ENCODE measurements around the gene ABCC3. TPM values are rescaled to one million over a fixed set of nuclear protein-coding genes. Genes with fewer than 3 reads are reported as not detected.

The ABCC3 gene
- total and polyA plus RNA-seq, 9 of the 15 experiments (the other 6 are each of a cell fraction or from before 2014, with no cell fraction given) = 0.03 to 1.6 (median 0.42) TPM; not detected in 5

- no peak for TF ChIP-seq PHB (CRISPR knock-in tag; IDR thresholded peaks at IDR 0.05)
- TF ChIP-seq HMGN3 (IDR thresholded peaks at IDR 0.05; ENCODE audit: borderline replicate concordance, extremely low read depth, insufficient read length, low read depth, low read length) = peak; percentile 24
- TF ChIP-seq ZNF174 (CRISPR knock-in tag; IDR thresholded peaks at IDR 0.05) = no peak
- no peak for TF ChIP-seq MCM5 (IDR thresholded peaks at IDR 0.05; ENCODE audit: low read depth)
- no peak for TF ChIP-seq SIN3B (IDR thresholded peaks at IDR 0.05; ENCODE audit: low read depth)
- TF ChIP-seq CREB3 (tag; conservative IDR thresholded peaks at IDR 0.05; ENCODE audit: low read depth) = no peak
- no peak for TF ChIP-seq CAMTA2 (CRISPR knock-in tag; conservative IDR thresholded peaks at IDR 0.05)
- TF ChIP-seq STAT6 (CRISPR knock-in tag; IDR thresholded peaks at IDR 0.05) = no peak
- TF ChIP-seq HSF4 (CRISPR knock-in tag; IDR thresholded peaks at IDR 0.05; ENCODE audit: borderline replicate concordance) = no peak
- TF ChIP-seq HNRNPLL (IDR thresholded peaks at IDR 0.05; ENCODE audit: low read depth, low read length, poor library complexity, severe bottlenecking) = no peak
- TF ChIP-seq ZBED1 (IDR thresholded peaks at IDR 0.05) = no peak
- TF ChIP-seq ZKSCAN3 (CRISPR knock-in tag; IDR thresholded peaks at IDR 0.05) = no peak
- TF ChIP-seq ATF3 (IDR thresholded peaks at IDR 0.05) = no peak
- no peak for TF ChIP-seq ATF3 (CRISPR knock-in tag; conservative IDR thresholded peaks at IDR 0.05)
- no peak for TF ChIP-seq TGIF2 (CRISPR knock-in tag; IDR thresholded peaks at IDR 0.05)
- no peak for TF ChIP-seq ETS1 (conservative IDR thresholded peaks at IDR 0.05; ENCODE audit: control insufficient read depth, low read depth, low read length)
- no peak for TF ChIP-seq MEIS2 (IDR thresholded peaks at IDR 0.05; ENCODE audit: partially characterized antibody)
- no peak for TF ChIP-seq ZFP36 (IDR thresholded peaks at IDR 0.05; ENCODE audit: low read depth, low read length, partially characterized antibody)
- TF ChIP-seq ZNF778 (CRISPR knock-in tag; IDR thresholded peaks at IDR 0.05) = no peak
- no peak for TF ChIP-seq NR0B1 (IDR thresholded peaks at IDR 0.05; ENCODE audit: partially characterized antibody)
- no peak for TF ChIP-seq SAFB2 (IDR thresholded peaks at IDR 0.05; ENCODE audit: borderline replicate concordance, low read depth, low read length, severe bottlenecking)
Observed at GRCh38 chr17:50626037-50626574, 8.6 kb upstream of the ABCC3 start (continued).
